ENCODE results near the gene RIPOR3. TPM values are rescaled to one million over a fixed set of nuclear protein-coding genes. Genes with fewer than 3 reads are reported as not detected.

Gene RIPOR3
- total and polyA plus RNA-seq, 5 donors from 2014 or later, result 0.69 to 1.9 (median 1.3) TPM

DNA sequence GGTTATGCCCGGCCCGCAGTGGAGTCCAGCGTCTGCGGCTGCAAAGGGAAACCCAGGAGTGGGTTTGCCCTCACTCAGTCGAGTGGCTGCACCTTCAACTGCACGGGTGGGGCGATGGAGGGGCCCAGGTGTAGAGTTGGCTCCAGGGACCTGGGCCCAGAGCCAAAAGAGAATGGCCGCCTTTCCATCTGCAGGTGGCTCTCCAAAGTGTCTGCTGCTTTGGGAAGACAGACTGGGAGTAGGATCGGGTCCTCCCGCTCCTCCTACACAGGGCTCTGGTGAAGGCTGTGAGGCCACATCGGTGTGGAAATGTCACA, 101.0 kb downstream of the RIPOR3 start:
- no peak for DNase-seq
- no peak for ATAC-seq (ENCODE audit: low read depth in 2 of 2)
- H3K36me3 ChIP-seq (ENCODE audit: control insufficient read depth, insufficient read depth, low read length), result peaks cover 21% of the 10 kb centered on the region
- H3K9me3 ChIP-seq (ENCODE audit: control insufficient read depth in 2 of 2, low read length in 2 of 2), result no peaks in the 10 kb centered on the region
- no peak overlapping the region for H3K4me3 Mint-ChIP-seq
- H3K36me3 Mint-ChIP-seq, result peaks cover 7% of the 10 kb centered on the region
- no peaks in the 10 kb centered on the region for H3K9me3 Mint-ChIP-seq
- H3K4me1 Mint-ChIP-seq, result peaks cover 0 to 7% (median 3%) of the 10 kb centered on the region in 4 donors
- no peak overlapping the region for H3K27ac Mint-ChIP-seq
- H3K27me3 ChIP-seq (ENCODE audit: control insufficient read depth, insufficient read depth, low read length), result no peaks in the 10 kb centered on the region
- no peak overlapping the region for H3K27ac ChIP-seq (ENCODE audit: insufficient read depth, low read length, poor library complexity, severe bottlenecking)
- no peaks in the 10 kb centered on the region for H3K4me1 ChIP-seq (ENCODE audit: control insufficient read depth, insufficient read depth, low read length, poor library complexity, severe bottlenecking)
- H3K27me3 Mint-ChIP-seq, result no peaks in the 10 kb centered on the region
- H3K4me3 ChIP-seq (ENCODE audit: low read depth, low read length), result no peak overlapping the region

DNA sequence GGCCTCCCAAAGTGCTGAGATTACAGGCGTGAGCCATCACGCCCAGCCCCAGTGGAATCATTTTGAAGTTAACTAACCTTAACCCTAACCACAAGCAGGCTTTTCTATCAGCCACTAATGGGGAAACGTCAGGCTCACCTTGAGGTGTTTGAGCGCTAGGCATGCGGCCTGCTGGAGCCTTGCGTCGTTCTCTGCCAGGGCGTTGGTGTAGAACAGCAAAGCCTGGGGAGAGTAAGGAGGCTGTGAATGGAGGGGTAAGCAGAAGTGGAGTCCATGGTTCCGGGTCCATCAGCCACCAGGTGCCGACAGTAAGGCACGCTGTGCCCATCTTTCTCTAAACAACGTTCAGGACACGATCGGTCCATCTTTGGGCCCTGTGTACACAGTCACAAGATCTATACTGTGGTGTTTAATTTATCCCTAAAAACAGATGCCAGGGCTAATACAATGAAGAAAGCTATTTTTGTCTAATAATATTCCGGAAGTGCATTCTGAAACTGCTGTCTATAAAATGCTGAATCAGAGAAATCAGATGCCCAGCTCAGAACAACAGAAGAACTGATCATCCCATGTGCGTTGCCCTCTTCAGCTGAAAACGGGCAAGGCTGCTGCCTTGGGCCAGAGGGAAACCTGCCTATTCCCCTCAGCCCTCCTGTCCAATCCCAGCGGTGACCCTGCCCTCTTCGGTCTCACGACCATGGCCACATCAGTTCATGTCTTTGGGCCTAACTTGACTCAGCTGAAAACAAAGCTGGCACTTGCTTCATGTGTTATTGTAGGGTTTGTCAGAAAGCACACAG, 101.6 kb downstream of the RIPOR3 start:
- ATAC-seq (ENCODE audit: low read depth in 2 of 2) (no peak), DNase-seq (no peak)
- Histone ChIP-seq H3K4me3 (ENCODE audit: low read depth, low read length) (no peak overlapping the region), H3K36me3 (ENCODE audit: control insufficient read depth, insufficient read depth, low read length) (peaks cover 27% of the 10 kb centered on the region), H3K27ac (ENCODE audit: insufficient read depth, low read length, poor library complexity, severe bottlenecking) (no peak overlapping the region), H3K9me3 (ENCODE audit: control insufficient read depth in 2 of 2, low read length in 2 of 2) (no peaks in the 10 kb centered on the region), H3K27me3 (ENCODE audit: control insufficient read depth, insufficient read depth, low read length) (no peaks in the 10 kb centered on the region), H3K4me1 (ENCODE audit: control insufficient read depth, insufficient read depth, low read length, poor library complexity, severe bottlenecking) (no peaks in the 10 kb centered on the region)
- H3K4me3 Mint-ChIP-seq, result peak overlapping the region in 1 of 4 donors; percentile 7
- H3K4me1 Mint-ChIP-seq, result peaks cover 0 to 7% (median 4%) of the 10 kb centered on the region in 4 donors
- H3K9me3 Mint-ChIP-seq, result no peaks in the 10 kb centered on the region
- H3K27ac Mint-ChIP-seq, result peak overlapping the region in 1 of 3 donors; percentile 47
- peaks cover 7% of the 10 kb centered on the region for H3K36me3 Mint-ChIP-seq
- H3K27me3 Mint-ChIP-seq, result no peaks in the 10 kb centered on the region

DNA sequence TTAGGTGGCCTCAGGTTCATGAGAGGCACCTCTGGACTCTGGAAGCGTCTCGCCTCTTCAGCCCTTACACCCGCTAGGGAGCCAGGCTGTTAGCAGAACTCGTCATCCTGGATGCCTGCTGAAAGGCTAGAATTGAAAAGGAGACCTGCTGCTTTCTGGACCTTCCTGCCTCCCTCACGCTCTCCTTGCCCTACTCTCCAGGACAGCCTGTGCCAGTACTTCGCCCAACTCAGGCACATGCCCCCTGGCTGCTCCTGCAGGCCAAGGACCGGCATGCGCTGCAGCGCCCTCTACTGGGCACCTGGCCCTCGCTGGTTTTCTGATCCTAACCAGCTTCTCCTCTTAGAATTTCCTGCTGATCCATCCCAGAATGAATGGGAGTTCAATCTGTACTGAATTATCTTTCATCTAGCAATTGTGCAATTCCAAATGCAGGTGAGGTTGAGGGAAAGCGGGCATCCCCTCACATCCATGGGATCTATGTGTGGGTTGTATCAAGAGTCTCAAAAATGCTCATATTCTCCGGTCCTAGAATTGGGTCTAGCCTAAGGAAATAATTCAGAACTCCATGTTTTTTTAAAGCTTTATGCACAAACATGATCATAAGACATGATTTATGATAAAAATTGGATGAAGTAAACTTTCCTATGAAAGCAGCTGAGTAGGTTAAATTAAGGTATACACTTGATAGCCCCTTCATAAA, 103.2 kb downstream of the RIPOR3 start:
- Mint-ChIP-seq H3K9me3 (no peaks in the 10 kb centered on the region), H3K36me3 (peaks cover 11% of the 10 kb centered on the region), H3K27ac (peak overlapping the region in 1 of 3 donors; percentile 59), H3K27me3 (no peaks in the 10 kb centered on the region), H3K4me1 (peaks cover 0 to 7% (median 4%) of the 10 kb centered on the region in 4 donors), H3K4me3 (no peak overlapping the region)
- Histone ChIP-seq H3K4me1 (ENCODE audit: control insufficient read depth, insufficient read depth, low read length, poor library complexity, severe bottlenecking) (no peaks in the 10 kb centered on the region), H3K27me3 (ENCODE audit: control insufficient read depth, insufficient read depth, low read length) (no peaks in the 10 kb centered on the region), H3K27ac (ENCODE audit: insufficient read depth, low read length, poor library complexity, severe bottlenecking) (no peak overlapping the region), H3K9me3 (ENCODE audit: control insufficient read depth in 2 of 2, low read length in 2 of 2) (no peaks in the 10 kb centered on the region), H3K36me3 (ENCODE audit: control insufficient read depth, insufficient read depth, low read length) (peaks cover 41% of the 10 kb centered on the region), H3K4me3 (ENCODE audit: low read depth, low read length) (no peak overlapping the region)
- peak; percentile 55 to 62 (median 60) for DNase-seq
- peak; percentile 65 to 75 for ATAC-seq (ENCODE audit: low read depth in 2 of 2)

DNA sequence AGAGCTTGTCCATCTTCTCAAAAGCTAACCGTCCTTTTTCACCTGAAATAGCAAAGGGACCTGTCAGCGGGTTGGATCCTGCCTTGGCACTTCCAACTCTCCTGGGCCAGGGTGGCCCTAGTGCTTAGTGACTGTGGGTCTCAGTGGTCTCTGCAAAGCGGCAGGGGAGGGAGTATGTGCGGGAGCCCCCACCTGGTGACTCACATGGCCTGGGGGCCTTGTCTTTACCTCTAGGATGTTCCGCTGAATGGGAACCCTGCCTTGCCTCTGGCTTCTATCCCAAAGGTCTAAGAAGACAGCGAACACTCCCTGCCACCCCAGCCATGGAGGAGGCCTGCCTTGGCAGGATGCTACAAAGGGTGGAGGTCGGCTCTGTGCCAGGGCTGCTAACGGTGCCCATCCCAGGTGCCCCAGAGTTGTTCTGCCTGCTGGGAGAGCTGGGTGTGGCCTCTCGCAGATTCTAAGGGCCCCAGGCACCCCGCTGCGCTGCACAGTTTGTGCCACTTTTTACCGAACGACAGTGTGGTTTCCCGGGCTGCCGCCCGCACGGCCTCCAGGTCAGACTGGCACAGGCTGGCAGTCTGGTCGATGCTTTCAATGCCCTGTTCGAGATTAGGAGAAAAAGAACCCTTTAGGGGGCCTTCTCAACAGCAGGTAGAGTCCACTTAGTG, 103.9 kb downstream of the RIPOR3 start:
- DNase-seq, result no peak
- no peak overlapping the region for H3K4me3 Mint-ChIP-seq
- no peak overlapping the region for H3K27ac ChIP-seq (ENCODE audit: insufficient read depth, low read length, poor library complexity, severe bottlenecking)
- H3K36me3 ChIP-seq (ENCODE audit: control insufficient read depth, insufficient read depth, low read length), result peaks cover 47% of the 10 kb centered on the region
- H3K27me3 ChIP-seq (ENCODE audit: control insufficient read depth, insufficient read depth, low read length), result no peaks in the 10 kb centered on the region
- ATAC-seq (ENCODE audit: low read depth in 2 of 2), result no peak
- peaks cover 16% of the 10 kb centered on the region for H3K36me3 Mint-ChIP-seq
- no peaks in the 10 kb centered on the region for H3K27me3 Mint-ChIP-seq
- no peaks in the 10 kb centered on the region for H3K9me3 Mint-ChIP-seq
- H3K4me1 ChIP-seq (ENCODE audit: control insufficient read depth, insufficient read depth, low read length, poor library complexity, severe bottlenecking), result no peaks in the 10 kb centered on the region
- no peaks in the 10 kb centered on the region for H3K9me3 ChIP-seq (ENCODE audit: control insufficient read depth in 2 of 2, low read length in 2 of 2)
- no peak overlapping the region for H3K27ac Mint-ChIP-seq
- H3K4me3 ChIP-seq (ENCODE audit: low read depth, low read length), result no peak overlapping the region
- peaks cover 0 to 7% (median 4%) of the 10 kb centered on the region in 4 donors for H3K4me1 Mint-ChIP-seq

DNA sequence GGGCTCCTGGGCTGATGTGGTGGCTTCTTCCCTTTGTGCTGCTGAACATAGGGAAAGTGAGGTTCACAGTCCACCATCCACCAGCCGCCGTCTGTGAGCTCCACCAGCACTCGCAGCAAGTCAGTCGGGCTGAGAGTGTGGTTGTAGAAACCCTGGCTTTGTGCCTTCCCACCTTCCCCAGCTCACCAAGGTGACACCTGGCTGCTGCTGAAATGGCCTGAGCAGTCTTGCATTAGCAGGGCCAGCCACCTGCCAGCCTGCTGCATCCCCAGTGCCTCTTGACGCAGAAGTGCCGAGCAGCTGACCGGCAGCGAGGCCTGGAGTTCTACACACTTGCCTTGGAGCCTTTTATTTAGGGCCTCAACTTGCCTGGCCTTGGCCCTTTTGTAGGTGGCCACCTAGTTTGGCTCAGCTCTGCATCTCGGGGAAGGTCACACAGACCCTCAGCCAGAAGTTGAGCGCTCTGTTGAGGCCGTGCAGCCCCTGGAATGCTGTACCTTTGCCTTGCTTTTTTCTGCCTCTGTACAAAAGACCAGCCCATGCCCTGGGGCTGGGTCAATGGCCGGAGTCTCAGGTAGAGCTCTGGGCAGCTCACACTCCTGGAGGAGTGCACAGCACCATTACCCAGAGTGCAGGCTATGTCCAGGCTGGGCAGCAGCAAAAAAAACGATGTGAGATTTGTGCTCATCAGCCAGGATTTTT, 104.7 kb downstream of the RIPOR3 start:
- Mint-ChIP-seq H3K9me3 (no peaks in the 10 kb centered on the region), H3K4me1 (peaks cover 0 to 7% (median 4%) of the 10 kb centered on the region in 4 donors), H3K27ac (peak overlapping the region in 1 of 3 donors; percentile 86), H3K4me3 (no peak overlapping the region), H3K36me3 (peaks cover 16% of the 10 kb centered on the region), H3K27me3 (no peaks in the 10 kb centered on the region)
- DNase-seq (no peak), ATAC-seq (ENCODE audit: low read depth in 2 of 2) (no peak)
- H3K36me3 ChIP-seq (ENCODE audit: control insufficient read depth, insufficient read depth, low read length), result peaks cover 55% of the 10 kb centered on the region
- H3K9me3 ChIP-seq (ENCODE audit: control insufficient read depth in 2 of 2, low read length in 2 of 2), result no peaks in the 10 kb centered on the region
- no peak overlapping the region for H3K4me3 ChIP-seq (ENCODE audit: low read depth, low read length)
- H3K27me3 ChIP-seq (ENCODE audit: control insufficient read depth, insufficient read depth, low read length), result no peaks in the 10 kb centered on the region
- H3K27ac ChIP-seq (ENCODE audit: insufficient read depth, low read length, poor library complexity, severe bottlenecking), result no peak overlapping the region
- H3K4me1 ChIP-seq (ENCODE audit: control insufficient read depth, insufficient read depth, low read length, poor library complexity, severe bottlenecking), result no peaks in the 10 kb centered on the region

DNA sequence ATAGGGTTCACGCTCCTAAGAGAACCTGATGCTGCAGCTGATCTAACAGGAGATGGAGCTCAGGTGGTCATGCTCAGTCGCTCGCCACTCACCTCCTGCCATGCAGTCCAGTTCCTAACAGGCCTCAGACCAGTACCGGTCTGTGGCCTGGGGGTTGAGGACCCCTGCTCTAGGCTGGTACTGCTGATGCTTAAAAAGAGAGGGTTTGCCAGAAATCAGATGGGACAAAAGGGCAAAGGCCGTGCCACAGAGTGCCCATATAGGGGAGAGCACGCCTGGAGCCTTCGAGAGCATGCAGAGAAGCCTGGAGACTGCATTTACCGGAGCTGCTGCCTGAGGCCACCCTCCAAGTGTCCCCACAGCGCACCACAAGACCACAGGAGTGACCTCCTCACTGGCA, 105.7 kb downstream of the RIPOR3 start:
- peaks cover 18% of the 10 kb centered on the region for H3K36me3 Mint-ChIP-seq
- ATAC-seq (ENCODE audit: low read depth in 2 of 2), result no peak
- H3K9me3 Mint-ChIP-seq, result no peaks in the 10 kb centered on the region
- H3K27me3 ChIP-seq (ENCODE audit: control insufficient read depth, insufficient read depth, low read length), result no peaks in the 10 kb centered on the region
- H3K4me1 ChIP-seq (ENCODE audit: control insufficient read depth, insufficient read depth, low read length, poor library complexity, severe bottlenecking), result no peaks in the 10 kb centered on the region
- DNase-seq, result no peak
- H3K27ac Mint-ChIP-seq, result peak overlapping the region in 1 of 3 donors; percentile 32
- H3K4me3 Mint-ChIP-seq, result no peak overlapping the region
- no peak overlapping the region for H3K27ac ChIP-seq (ENCODE audit: insufficient read depth, low read length, poor library complexity, severe bottlenecking)
- H3K9me3 ChIP-seq (ENCODE audit: control insufficient read depth in 2 of 2, low read length in 2 of 2), result no peaks in the 10 kb centered on the region
- peaks cover 0 to 7% (median 4%) of the 10 kb centered on the region in 4 donors for H3K4me1 Mint-ChIP-seq
- peaks cover 65% of the 10 kb centered on the region for H3K36me3 ChIP-seq (ENCODE audit: control insufficient read depth, insufficient read depth, low read length)
- H3K4me3 ChIP-seq (ENCODE audit: low read depth, low read length), result no peak overlapping the region
- H3K27me3 Mint-ChIP-seq, result no peaks in the 10 kb centered on the region

DNA sequence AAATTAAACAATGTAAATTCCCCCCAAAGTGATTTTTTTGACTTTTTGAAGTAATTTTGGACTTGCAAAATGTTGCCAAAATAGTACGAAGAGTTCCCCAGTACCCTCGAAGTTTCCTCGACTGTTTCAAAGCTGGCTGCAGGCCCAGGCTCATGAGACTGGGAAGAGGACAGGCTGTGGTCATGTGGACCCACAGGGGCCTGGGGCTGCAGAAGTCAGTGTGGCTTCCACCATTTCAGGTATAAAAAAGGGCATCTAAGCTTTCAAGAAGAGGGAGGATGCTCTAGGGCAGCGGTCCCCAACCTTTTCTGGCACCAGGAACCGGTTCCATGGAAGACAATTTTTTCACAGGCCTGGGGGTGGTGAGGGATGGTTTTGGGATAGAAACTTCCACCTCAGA, 106.1 kb downstream of the RIPOR3 start:
- Histone ChIP-seq H3K9me3 (ENCODE audit: control insufficient read depth in 2 of 2, low read length in 2 of 2) (no peaks in the 10 kb centered on the region), H3K4me1 (ENCODE audit: control insufficient read depth, insufficient read depth, low read length, poor library complexity, severe bottlenecking) (no peaks in the 10 kb centered on the region), H3K4me3 (ENCODE audit: low read depth, low read length) (no peak overlapping the region), H3K27ac (ENCODE audit: insufficient read depth, low read length, poor library complexity, severe bottlenecking) (no peak overlapping the region), H3K36me3 (ENCODE audit: control insufficient read depth, insufficient read depth, low read length) (peaks cover 69% of the 10 kb centered on the region), H3K27me3 (ENCODE audit: control insufficient read depth, insufficient read depth, low read length) (no peaks in the 10 kb centered on the region)
- Mint-ChIP-seq H3K4me1 (peaks cover 0 to 7% (median 4%) of the 10 kb centered on the region in 4 donors), H3K9me3 (no peaks in the 10 kb centered on the region), H3K27me3 (no peaks in the 10 kb centered on the region), H3K36me3 (peaks cover 23% of the 10 kb centered on the region), H3K4me3 (no peak overlapping the region), H3K27ac (peak overlapping the region in 1 of 3 donors; percentile 11)
- no peak for ATAC-seq (ENCODE audit: low read depth in 2 of 2)
- no peak for DNase-seq
